Neural cell (in vitro differentiated cells): ENCODE results near the gene TMTC3. TPM values are rescaled to one million over a fixed set of nuclear protein-coding genes. Genes with fewer than 3 reads are reported as not detected.

ENCODE experiments used
- H2AFZ ChIP-seq: fragments of 200-600, 300-800 bp; sonication (generic), shearing (Covaris generic); 2 replicates; pipeline ENCODE4 v1.6.0; 2014; ENCODE audit warnings: low read depth, mild to moderate bottlenecking, antibody characterized with exemption, low read length, moderate library complexity
- H3F3A ChIP-seq: fragments of 200-600 bp; shearing (Covaris generic); 2 replicates; pipeline ENCODE4 v1.6.1; 2016; ENCODE audit warnings: mild to moderate bottlenecking, moderate library complexity, mixed read lengths, antibody characterized with exemption, low read length; ENCODE audit not compliant: insufficient read depth, poor library complexity, severe bottlenecking
- H3K27ac ChIP-seq: fragments of 200-600, 300-800 bp; sonication (generic), shearing (Covaris generic); 2 replicates; pipeline ENCODE4 v1.5.1; 2014; ENCODE audit warnings: mild to moderate bottlenecking, low read length, moderate library complexity
- H3K27me3 ChIP-seq: fragments of 300-800, 200-600 bp; sonication (generic), shearing (Covaris generic); 2 replicates; pipeline ENCODE4 v1.6.0; 2014; ENCODE audit warnings: mild to moderate bottlenecking, low read depth, low read length, moderate library complexity; ENCODE audit not compliant: insufficient read depth
- H3K36me3 ChIP-seq: fragments of 300-800, 200-600 bp; sonication (generic), shearing (Covaris generic); 2 replicates; pipeline ENCODE4 v1.5.1; 2014; ENCODE audit warnings: mild to moderate bottlenecking, antibody characterized with exemption, low read length, moderate library complexity; ENCODE audit not compliant: insufficient read depth
- H3K4me2 ChIP-seq: fragments of 300-800, 200-600 bp; sonication (generic), shearing (Covaris generic); 2 replicates; pipeline ENCODE4 v1.6.0; 2014; ENCODE audit warnings: mild to moderate bottlenecking, low read length
- H3K4me3 ChIP-seq: fragments of 300-800, 200-600 bp; sonication (generic), shearing (Covaris generic); 2 replicates; pipeline ENCODE4 v1.5.1; 2014; ENCODE audit warnings: mild to moderate bottlenecking, low read length, moderate library complexity
- H3K79me2 ChIP-seq: fragments of 200-600 bp; shearing (Covaris generic); replicated peaks from 2 replicates; pipeline ENCODE4 v1.6.0; 2014; ENCODE audit warnings: mild to moderate bottlenecking, low read length, moderate library complexity; ENCODE audit not compliant: insufficient read depth
- H3K9ac ChIP-seq: fragments of 300-800, 200-600 bp; sonication (generic), shearing (Covaris generic); 2 replicates; pipeline ENCODE4 v1.6.1; 2016; ENCODE audit warnings: mild to moderate bottlenecking, low read length, mixed read lengths
- H3K9me2 ChIP-seq: fragments of 200-600 bp; shearing (Covaris generic); 2 replicates; pipeline ENCODE4 v1.6.1; 2016; ENCODE audit warnings: mild to moderate bottlenecking, low read length, mixed read lengths; ENCODE audit not compliant: insufficient read depth
- H3K9me3 ChIP-seq: fragments of 200-600, 300-800 bp; sonication (generic), shearing (Covaris generic); 2 replicates; pipeline ENCODE4 v1.6.1; 2016; ENCODE audit warnings: mild to moderate bottlenecking, mixed run types, low read length, moderate library complexity, mixed read lengths
- H4K20me1 ChIP-seq: fragments of 200-600 bp; shearing (Covaris generic); 2 replicates; pipeline ENCODE4 v1.6.1; 2016; ENCODE audit warnings: mild to moderate bottlenecking, mixed run types; ENCODE audit not compliant: insufficient read depth
- EP300 ChIP-seq: fragments of 450-650 bp; conservative IDR thresholded peaks from 2 replicates; pipeline ENCODE4 v1.6.1; 2014; ENCODE audit warnings: antibody characterized with exemption, mild to moderate bottlenecking, moderate library complexity; ENCODE audit not compliant: poor library complexity, severe bottlenecking
- EZH2 ChIP-seq: fragments of 200-600, 300-800 bp; shearing (Covaris generic), sonication (generic); IDR thresholded peaks from 2 replicates; pipeline ENCODE4 v1.6.1; 2014; ENCODE audit warnings: antibody characterized with exemption, low read length, borderline replicate concordance, mild to moderate bottlenecking; ENCODE audit not compliant: insufficient read depth, poor library complexity, severe bottlenecking
- MXI1 ChIP-seq: fragments of 450-650 bp; conservative IDR thresholded peaks from 2 replicates; pipeline ENCODE4 v1.6.1; 2014; ENCODE audit warnings: antibody characterized with exemption, mild to moderate bottlenecking; ENCODE audit not compliant: poor library complexity, severe bottlenecking
- POLR2AphosphoS5 ChIP-seq: IDR thresholded peaks from 2 replicates; pipeline ENCODE4 v1.6.1; 2012
- RAD21 ChIP-seq: fragments of 450-650 bp; conservative IDR thresholded peaks from 2 replicates; pipeline ENCODE4 v1.6.1; 2014; ENCODE audit warnings: antibody characterized with exemption, mild to moderate bottlenecking, moderate library complexity
- SMC3 ChIP-seq: fragments of 450-650 bp; conservative IDR thresholded peaks from 2 replicates; pipeline ENCODE4 v1.6.1; 2014; ENCODE audit warnings: antibody characterized with exemption, mild to moderate bottlenecking, moderate library complexity; ENCODE audit not compliant: poor library complexity
- TAF1 ChIP-seq: IDR thresholded peaks from 2 replicates; pipeline ENCODE4 v1.6.1; 2012; ENCODE audit warnings: low read depth
- polyA plus RNA-seq: library from polyadenylated mRNA; depleted of rRNA; stranded (reverse); fragments of >200 nt; gene quantifications from 2 replicates; pipeline ENCODE4 v1.2.3, GENCODE V29; 2014
- TF ChIP-seq, protein P1 (sequence below): fragments of 450-650 bp; IDR thresholded peaks from 2 replicates; pipeline ENCODE4 v1.5.1; 2014; ENCODE audit warnings: antibody characterized with exemption, mild to moderate bottlenecking, moderate library complexity; ENCODE audit not compliant: poor library complexity, severe bottlenecking
- TF ChIP-seq, protein P2 (sequence below): IDR thresholded peaks from 2 replicates; pipeline ENCODE4 v1.6.1; 2012; ENCODE audit warnings: borderline replicate concordance

TMTC3 gene
- polyA plus RNA-seq, 1 donor from 2014 or later, result 17.2 TPM

DNA sequence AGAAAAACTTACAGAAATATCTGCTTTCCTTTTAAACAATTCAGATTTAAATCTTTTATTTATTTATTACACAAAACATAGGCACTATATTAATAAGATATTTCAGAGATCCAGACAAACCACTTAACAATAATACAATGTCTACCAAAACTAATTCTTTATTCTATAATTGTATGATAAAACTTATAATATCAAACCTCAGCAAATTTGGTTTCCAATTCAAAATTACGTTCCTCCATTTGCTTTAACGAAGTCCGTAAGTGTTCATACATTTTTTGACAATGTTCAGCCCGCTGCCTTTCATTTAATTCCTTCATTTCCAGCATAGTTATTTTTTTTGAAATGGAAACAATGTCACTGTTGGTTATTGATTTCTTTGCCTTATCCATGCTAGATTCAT is 48.5 kb upstream of the TMTC3 start:
- Histone ChIP-seq H3K27ac (no peak overlapping the region), H3K4me2 (no peak overlapping the region), H2AFZ (no peak overlapping the region), H3K36me3 (no peaks in the 10 kb centered on the region), H3K9me2 (no peaks in the 10 kb centered on the region), H3K27me3 (no peaks in the 10 kb centered on the region), H3K9ac (no peak overlapping the region), H4K20me1 (no peaks in the 10 kb centered on the region), H3K4me3 (no peak overlapping the region), H3K79me2 (no peaks in the 10 kb centered on the region), H3F3A (no peaks in the 10 kb centered on the region), H3K9me3 (no peaks in the 10 kb centered on the region)
- TF ChIP-seq, protein P1, sequence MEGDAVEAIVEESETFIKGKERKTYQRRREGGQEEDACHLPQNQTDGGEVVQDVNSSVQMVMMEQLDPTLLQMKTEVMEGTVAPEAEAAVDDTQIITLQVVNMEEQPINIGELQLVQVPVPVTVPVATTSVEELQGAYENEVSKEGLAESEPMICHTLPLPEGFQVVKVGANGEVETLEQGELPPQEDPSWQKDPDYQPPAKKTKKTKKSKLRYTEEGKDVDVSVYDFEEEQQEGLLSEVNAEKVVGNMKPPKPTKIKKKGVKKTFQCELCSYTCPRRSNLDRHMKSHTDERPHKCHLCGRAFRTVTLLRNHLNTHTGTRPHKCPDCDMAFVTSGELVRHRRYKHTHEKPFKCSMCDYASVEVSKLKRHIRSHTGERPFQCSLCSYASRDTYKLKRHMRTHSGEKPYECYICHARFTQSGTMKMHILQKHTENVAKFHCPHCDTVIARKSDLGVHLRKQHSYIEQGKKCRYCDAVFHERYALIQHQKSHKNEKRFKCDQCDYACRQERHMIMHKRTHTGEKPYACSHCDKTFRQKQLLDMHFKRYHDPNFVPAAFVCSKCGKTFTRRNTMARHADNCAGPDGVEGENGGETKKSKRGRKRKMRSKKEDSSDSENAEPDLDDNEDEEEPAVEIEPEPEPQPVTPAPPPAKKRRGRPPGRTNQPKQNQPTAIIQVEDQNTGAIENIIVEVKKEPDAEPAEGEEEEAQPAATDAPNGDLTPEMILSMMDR, result no peak
- TF ChIP-seq EZH2 (no peak), MXI1 (no peak), SMC3 (no peak), POLR2AphosphoS5 (no peak), TAF1 (no peak), EP300 (no peak), RAD21 (no peak)
- TF ChIP-seq, protein P2, sequence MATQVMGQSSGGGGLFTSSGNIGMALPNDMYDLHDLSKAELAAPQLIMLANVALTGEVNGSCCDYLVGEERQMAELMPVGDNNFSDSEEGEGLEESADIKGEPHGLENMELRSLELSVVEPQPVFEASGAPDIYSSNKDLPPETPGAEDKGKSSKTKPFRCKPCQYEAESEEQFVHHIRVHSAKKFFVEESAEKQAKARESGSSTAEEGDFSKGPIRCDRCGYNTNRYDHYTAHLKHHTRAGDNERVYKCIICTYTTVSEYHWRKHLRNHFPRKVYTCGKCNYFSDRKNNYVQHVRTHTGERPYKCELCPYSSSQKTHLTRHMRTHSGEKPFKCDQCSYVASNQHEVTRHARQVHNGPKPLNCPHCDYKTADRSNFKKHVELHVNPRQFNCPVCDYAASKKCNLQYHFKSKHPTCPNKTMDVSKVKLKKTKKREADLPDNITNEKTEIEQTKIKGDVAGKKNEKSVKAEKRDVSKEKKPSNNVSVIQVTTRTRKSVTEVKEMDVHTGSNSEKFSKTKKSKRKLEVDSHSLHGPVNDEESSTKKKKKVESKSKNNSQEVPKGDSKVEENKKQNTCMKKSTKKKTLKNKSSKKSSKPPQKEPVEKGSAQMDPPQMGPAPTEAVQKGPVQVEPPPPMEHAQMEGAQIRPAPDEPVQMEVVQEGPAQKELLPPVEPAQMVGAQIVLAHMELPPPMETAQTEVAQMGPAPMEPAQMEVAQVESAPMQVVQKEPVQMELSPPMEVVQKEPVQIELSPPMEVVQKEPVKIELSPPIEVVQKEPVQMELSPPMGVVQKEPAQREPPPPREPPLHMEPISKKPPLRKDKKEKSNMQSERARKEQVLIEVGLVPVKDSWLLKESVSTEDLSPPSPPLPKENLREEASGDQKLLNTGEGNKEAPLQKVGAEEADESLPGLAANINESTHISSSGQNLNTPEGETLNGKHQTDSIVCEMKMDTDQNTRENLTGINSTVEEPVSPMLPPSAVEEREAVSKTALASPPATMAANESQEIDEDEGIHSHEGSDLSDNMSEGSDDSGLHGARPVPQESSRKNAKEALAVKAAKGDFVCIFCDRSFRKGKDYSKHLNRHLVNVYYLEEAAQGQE, result no peak

DNA sequence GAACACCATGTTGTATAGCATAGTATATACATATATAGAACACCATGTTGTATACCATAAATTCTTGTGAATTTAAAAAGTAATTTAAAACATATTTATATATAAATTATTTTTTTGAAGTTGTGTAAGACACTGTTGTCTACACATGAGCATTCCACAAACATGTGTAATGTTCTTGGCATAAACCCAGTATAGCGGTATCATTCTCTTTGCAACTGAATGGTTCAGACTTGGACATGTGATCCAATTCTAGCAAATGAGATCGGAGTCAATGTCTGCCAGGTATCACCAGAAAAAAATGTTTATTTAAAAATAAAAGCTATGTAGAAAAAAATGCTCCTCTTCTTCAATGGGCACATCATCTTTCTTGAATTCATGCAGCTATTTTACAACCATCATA is 34.1 kb upstream of the TMTC3 start:
- no peaks in the 10 kb centered on the region for H3K9me3 ChIP-seq

More for the DNA sequence above, 34.1 kb upstream of the TMTC3 start:
- H2AFZ ChIP-seq, result no peak overlapping the region
- H3F3A ChIP-seq, result no peaks in the 10 kb centered on the region
- no peaks in the 10 kb centered on the region for H4K20me1 ChIP-seq
- no peak overlapping the region for H3K4me2 ChIP-seq
- H3K36me3 ChIP-seq, result peaks cover 15% of the 10 kb centered on the region
- no peaks in the 10 kb centered on the region for H3K9me2 ChIP-seq
- no peak for TF ChIP-seq EZH2
- TF ChIP-seq RAD21, result no peak
- TF ChIP-seq POLR2AphosphoS5, result no peak
- TF ChIP-seq, protein P1, result no peak
- TF ChIP-seq, protein P2, result no peak
- TF ChIP-seq MXI1, result no peak
- TF ChIP-seq TAF1, result no peak
- no peak for TF ChIP-seq EP300
- TF ChIP-seq SMC3, result no peak
- no peaks in the 10 kb centered on the region for H3K27me3 ChIP-seq
- no peak overlapping the region for H3K27ac ChIP-seq
- H3K9ac ChIP-seq, result no peak overlapping the region
- H3K4me3 ChIP-seq, result no peak overlapping the region
- H3K79me2 ChIP-seq, result no peaks in the 10 kb centered on the region
